Measurements from ENCODE around the gene PSMB3.
"Not testable (repeated sequence)": the region's sequence is repeated elsewhere in the genome, so short reads cannot be mapped to it uniquely, and the experiment has no call there.

Gene PSMB3

GRCh38 chr17:38716368-38717005 lies 36.1 kb upstream of the PSMB3 start:
- DNase-seq = no peak

- DNase-seq = no peak
Observed at GRCh38 chr17:38717139-38717745, 35.3 kb upstream of the PSMB3 start.

GRCh38 chr17:38719289-38719942 lies 33.1 kb upstream of the PSMB3 start:
- no peak for DNase-seq

GRCh38 chr17:38719943-38720641 lies 32.4 kb upstream of the PSMB3 start:
- DNase-seq = no peak

GRCh38 chr17:38720941-38721340 lies 31.6 kb upstream of the PSMB3 start:
- no peak for DNase-seq

GRCh38 chr17:38721802-38722201 lies 30.7 kb upstream of the PSMB3 start:
- no peak for DNase-seq

GRCh38 chr17:38724337-38724988 lies 28.1 kb upstream of the PSMB3 start:
- DNase-seq = no peak

- no peak for DNase-seq
Observed at GRCh38 chr17:38725066-38725465, 27.5 kb upstream of the PSMB3 start.

- not testable (repeated sequence) for DNase-seq
Observed at GRCh38 chr17:38726145-38726544, 26.4 kb upstream of the PSMB3 start.

GRCh38 chr17:38727736-38728135 lies 24.8 kb upstream of the PSMB3 start:
- no peak for DNase-seq

- no peak for DNase-seq
Observed at GRCh38 chr17:38728290-38728831, 24.2 kb upstream of the PSMB3 start.

- no peak for DNase-seq
Observed at GRCh38 chr17:38729368-38729885, 23.1 kb upstream of the PSMB3 start.

GRCh38 chr17:38729886-38730525 lies 22.5 kb upstream of the PSMB3 start, which contains the start of gene CISD3:
Gene CISD3 (plus strand): TSS chr17:38730341. CDS start chr17:38730359, 18 bp downstream.
- peak; percentile 41 for DNase-seq

GRCh38 chr17:38730526-38731379 lies 21.8 kb upstream of the PSMB3 start:
- no peak for DNase-seq

GRCh38 chr17:38731526-38732294 lies 20.8 kb upstream of the PSMB3 start:
- DNase-seq = no peak

- DNase-seq = no peak
Observed at GRCh38 chr17:38732376-38733281, 19.9 kb upstream of the PSMB3 start.

GRCh38 chr17:38733282-38733981 lies 19.1 kb upstream of the PSMB3 start:
- no peak for DNase-seq

All from NCI-H748 treated with DMSO at 0.1 percent for 48 hours (cell line).